GM13977 (cell line): ENCODE measurements around the gene SSTR1.

Experiments
- DNase-seq: peaks from one replicate; pipeline ENCODE4 v3.0.0; 2012; ENCODE audit warnings: low spot score
- in situ Hi-C: fragments of 300-500 bp; cut with MboI; formaldehyde crosslinking; loops from one replicate; pipeline ENCODE4 v1.12.0; 2022; ENCODE audit warnings: low sequenced_read_pairs, low pct_unique_long_range_greater_than_20kb, mixed read lengths, inconsistent platforms; ENCODE audit not compliant: unreplicated experiment
- TF ChIP-seq, protein P1 (sequence below): IDR thresholded peaks from 2 replicates; pipeline ENCODE4 v1.5.1; 2012; ENCODE audit warnings: mild to moderate bottlenecking, control low read depth; ENCODE audit not compliant: insufficient read depth; ENCODE audit errors: extremely low read depth, missing control alignments

Gene SSTR1

DNA sequence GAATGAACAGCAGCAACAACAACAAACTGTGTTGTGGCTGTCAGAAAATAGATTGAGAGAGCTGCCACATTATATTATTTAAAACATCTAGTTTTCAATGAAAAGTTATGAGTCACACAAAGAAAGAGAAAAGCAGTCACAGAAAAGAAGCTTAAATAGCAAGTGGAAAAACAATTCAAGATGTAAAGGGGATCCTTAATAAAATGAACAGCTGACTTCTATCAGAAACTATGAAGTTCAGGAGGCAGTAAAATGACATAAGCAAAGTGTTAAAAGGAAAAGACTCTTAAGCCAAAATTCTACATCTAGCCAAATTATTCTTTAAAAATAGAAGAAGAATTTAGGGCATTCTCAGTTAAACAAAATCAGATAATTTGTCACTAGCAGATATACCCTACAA is 42.6 kb downstream of the SSTR1 start:
- DNase-seq, result no peak
- in situ Hi-C loops, result no loop called here
- TF ChIP-seq, protein P1, sequence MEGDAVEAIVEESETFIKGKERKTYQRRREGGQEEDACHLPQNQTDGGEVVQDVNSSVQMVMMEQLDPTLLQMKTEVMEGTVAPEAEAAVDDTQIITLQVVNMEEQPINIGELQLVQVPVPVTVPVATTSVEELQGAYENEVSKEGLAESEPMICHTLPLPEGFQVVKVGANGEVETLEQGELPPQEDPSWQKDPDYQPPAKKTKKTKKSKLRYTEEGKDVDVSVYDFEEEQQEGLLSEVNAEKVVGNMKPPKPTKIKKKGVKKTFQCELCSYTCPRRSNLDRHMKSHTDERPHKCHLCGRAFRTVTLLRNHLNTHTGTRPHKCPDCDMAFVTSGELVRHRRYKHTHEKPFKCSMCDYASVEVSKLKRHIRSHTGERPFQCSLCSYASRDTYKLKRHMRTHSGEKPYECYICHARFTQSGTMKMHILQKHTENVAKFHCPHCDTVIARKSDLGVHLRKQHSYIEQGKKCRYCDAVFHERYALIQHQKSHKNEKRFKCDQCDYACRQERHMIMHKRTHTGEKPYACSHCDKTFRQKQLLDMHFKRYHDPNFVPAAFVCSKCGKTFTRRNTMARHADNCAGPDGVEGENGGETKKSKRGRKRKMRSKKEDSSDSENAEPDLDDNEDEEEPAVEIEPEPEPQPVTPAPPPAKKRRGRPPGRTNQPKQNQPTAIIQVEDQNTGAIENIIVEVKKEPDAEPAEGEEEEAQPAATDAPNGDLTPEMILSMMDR, result no peak

DNA sequence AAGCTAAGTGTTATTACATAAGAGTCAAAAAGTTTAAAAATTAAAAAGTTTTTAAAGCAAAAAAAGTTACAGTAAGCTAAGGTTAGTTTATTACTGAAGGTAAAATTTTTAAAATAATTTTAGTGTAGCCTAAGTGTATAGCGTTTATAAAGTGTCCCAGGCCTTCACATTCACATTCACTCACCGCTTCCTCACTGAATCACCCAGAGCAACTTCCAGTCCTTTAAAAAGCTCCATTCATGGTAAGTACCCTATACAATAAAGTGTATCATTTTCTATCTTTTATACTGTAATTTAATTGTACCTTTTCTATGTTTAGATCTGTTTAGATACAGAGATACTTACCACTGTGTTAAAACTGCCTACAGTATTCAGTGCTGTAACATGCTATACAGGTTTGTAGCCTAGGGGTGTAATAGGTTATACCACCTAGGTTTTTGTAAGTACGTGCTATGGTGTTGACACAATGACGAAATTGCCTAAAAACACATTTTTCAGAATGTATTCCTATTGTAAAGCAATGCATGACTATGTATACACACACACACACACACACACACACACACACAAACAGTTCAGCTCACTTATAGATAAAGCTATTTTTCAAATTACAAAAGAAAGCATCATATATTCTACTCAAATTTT is 44.5 kb downstream of the SSTR1 start:
- no peak for DNase-seq
- in situ Hi-C loops, result no loop called here
- TF ChIP-seq, protein P1, result no peak

DNA sequence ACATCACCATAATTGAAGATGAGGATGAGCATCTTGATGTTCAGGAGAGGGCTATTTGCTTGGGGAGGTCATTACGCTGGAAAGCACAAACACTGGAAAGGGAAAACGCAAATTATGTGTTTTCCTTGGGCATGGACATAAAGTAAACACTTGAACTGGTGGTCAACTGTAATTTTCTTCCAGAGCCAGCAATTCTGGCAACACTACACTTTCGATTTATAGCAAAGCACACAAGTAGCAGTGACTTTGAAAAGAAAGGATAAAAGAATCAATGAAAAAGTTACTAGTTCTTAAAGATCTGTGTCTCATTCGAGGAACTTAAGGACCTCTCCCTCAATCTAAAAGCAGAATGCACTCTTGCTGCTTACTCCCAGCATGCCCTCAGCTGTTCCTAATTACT is 46.0 kb downstream of the SSTR1 start:
- TF ChIP-seq, protein P1, result no peak
- no peak for DNase-seq
- in situ Hi-C loops, result no loop called here

GRCh38 chr14:38254571-38255407 is 47.1 kb downstream of the SSTR1 start:
- in situ Hi-C loops, result no loop called here
- no peak for DNase-seq
- TF ChIP-seq, protein P1, result no peak

- TF ChIP-seq, protein P1, result no peak
- in situ Hi-C loops, result no loop called here
- no peak for DNase-seq
Observed at GRCh38 chr14:38255408-38255672, 47.6 kb downstream of the SSTR1 start.

DNA sequence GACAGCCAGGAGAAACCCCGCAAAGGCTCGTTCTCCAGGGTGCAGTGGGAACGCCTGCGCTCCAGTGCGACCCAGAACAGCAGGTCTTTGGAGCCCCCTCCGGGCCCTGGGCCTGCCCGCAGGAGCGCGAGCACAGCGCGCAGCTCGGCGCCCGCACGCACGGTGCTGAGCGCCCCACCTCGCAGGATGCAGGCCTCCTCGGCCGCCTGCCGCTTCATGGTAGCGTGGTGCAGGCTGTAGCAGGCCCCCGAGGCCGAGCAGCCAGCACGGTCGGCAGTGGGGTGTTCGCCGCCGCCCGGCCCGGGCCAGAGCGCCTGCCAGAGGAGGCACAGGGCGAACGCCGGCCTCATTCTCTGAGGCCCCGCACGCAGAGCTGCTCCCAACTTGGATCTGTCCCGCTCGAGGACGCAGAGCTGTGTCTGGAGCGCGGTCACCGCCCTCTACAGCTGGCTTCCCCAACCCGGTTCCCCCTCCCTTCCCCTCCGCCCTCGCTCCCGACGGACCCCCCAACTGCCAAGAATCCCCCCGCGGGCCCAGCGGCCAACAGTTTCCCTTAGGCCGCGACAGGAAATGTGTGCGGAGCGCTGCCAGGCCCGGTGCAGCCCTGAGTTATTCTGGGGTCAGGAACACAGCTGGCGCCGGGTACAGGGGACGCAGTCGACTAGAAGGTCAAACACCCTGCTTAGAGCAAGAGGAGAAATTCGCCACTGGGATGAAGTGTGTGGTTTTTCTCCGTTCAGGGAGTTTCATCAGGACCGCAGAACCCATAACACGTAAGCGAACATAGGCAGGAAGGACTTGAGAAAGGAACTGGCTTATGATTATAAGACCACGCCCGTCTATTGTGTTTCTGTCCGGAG is 48.2 kb downstream of the SSTR1 start, which contains the start of gene CLEC14A:
CLEC14A (minus strand) TSS at position 421 of the 860 bp plus-strand sequence; CDS start at position 350, 71 bp downstream.
- no peak for DNase-seq
- TF ChIP-seq, protein P1, result no peak
- in situ Hi-C loops, result no loop called here
